GM11168 (cell line): Measurements from ENCODE around the gene CLSTN2.

ENCODE experiments used
- in situ Hi-C: fragments of 300-500 bp; cut with MboI; formaldehyde crosslinking; loops from one replicate; pipeline ENCODE4 v1.12.0; 2022; ENCODE audit warnings: low sequenced_read_pairs; ENCODE audit not compliant: unreplicated experiment

CLSTN2 gene

GRCh38 chr3:140427786-140428185, 492.8 kb downstream of the CLSTN2 start:
- in situ Hi-C loops: no loop called here

GRCh38 chr3:140428380-140428779, 493.4 kb downstream of the CLSTN2 start:
- in situ Hi-C loops: no loop called here

GRCh38 chr3:140429791-140430190, 494.8 kb downstream of the CLSTN2 start:
- in situ Hi-C loops: no loop called here

- in situ Hi-C loops: no loop called here
Observed at GRCh38 chr3:140430494-140430893, 495.5 kb downstream of the CLSTN2 start.

GRCh38 chr3:140432229-140432669, 497.3 kb downstream of the CLSTN2 start:
- in situ Hi-C loops: no loop called here

- in situ Hi-C loops: no loop called here
Observed at GRCh38 chr3:140433431-140433830, 498.4 kb downstream of the CLSTN2 start.

GRCh38 chr3:140434261-140434905, 499.4 kb downstream of the CLSTN2 start:
- in situ Hi-C loops: no loop called here

GRCh38 chr3:140436421-140436820, 501.4 kb downstream of the CLSTN2 start:
- in situ Hi-C loops: no loop called here

GRCh38 chr3:140438736-140439470, 503.9 kb downstream of the CLSTN2 start:
- in situ Hi-C loops: no loop called here

- in situ Hi-C loops: no loop called here
Observed at GRCh38 chr3:140439527-140439926, 504.5 kb downstream of the CLSTN2 start.

- in situ Hi-C loops: no loop called here
Observed at GRCh38 chr3:140440446-140440845, 505.5 kb downstream of the CLSTN2 start.

- in situ Hi-C loops: no loop called here
Observed at GRCh38 chr3:140441006-140441405, 506.0 kb downstream of the CLSTN2 start.

GRCh38 chr3:140442621-140443020, 507.6 kb downstream of the CLSTN2 start:
- in situ Hi-C loops: no loop called here

GRCh38 chr3:140443073-140443472, 508.1 kb downstream of the CLSTN2 start:
- in situ Hi-C loops: no loop called here

- in situ Hi-C loops: no loop called here
Observed at GRCh38 chr3:140443806-140444205, 508.8 kb downstream of the CLSTN2 start.

GRCh38 chr3:140446734-140447133, 511.7 kb downstream of the CLSTN2 start:
- in situ Hi-C loops: no loop called here

- in situ Hi-C loops: no loop called here
Observed at GRCh38 chr3:140447136-140447535, 512.2 kb downstream of the CLSTN2 start.

- in situ Hi-C loops: no loop called here
Observed at GRCh38 chr3:140448001-140448400, 513.0 kb downstream of the CLSTN2 start.

GRCh38 chr3:140449413-140450256, 514.6 kb downstream of the CLSTN2 start:
- in situ Hi-C loops: no loop called here

GRCh38 chr3:140453750-140454149, 518.8 kb downstream of the CLSTN2 start:
- in situ Hi-C loops: no loop called here
